ENCODE results near the gene STX4. TPM values are rescaled to one million over a fixed set of nuclear protein-coding genes. Genes with fewer than 3 reads are reported as not detected.
A peak's percentile ranks its signal among the peaks of the same experiment; 100 is the strongest.

STX4 gene
- polyA plus RNA-seq, 1 donor (not counting 4 experiments of a cell fraction or from before 2014, with no cell fraction given): 43.6 TPM

DNA sequence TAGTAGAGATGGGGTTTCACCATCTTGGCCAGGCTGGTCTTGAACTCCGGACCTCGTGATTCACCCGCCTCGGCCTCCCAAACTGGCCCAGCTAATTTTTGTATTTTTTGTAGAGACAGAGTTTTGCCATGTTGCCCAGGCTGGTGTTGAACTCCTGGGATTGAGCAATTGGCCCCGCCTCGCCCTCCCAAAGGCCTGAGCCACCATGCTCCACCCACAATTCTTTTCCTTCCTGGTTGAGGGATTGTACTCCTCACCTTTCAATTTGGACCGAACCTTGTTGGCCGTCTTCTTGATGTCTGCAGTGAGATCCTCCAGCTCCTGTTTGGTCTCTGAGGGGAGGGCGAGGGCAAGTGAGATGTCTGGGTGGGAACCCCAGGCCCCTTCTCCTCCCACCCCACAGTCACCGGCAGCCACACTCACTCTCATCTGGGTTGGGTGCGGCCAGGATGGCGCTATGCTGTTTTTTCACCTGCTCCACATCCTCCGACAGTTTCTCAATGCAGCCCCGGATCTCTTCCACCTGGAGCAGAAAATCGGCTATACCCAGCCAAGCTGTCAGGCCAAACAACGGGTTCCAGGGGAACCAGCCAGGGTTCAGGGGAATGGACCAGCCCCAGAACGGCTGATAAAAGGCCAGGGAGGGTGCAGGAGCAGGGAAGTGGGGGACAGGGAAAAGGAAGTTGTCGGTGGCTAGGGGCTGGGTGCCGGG lies 32.5 kb upstream of the STX4 start:
- Histone ChIP-seq H3K9me1 (ENCODE audit: control insufficient read depth, extremely low read depth, insufficient read depth, low read length) (peaks cover 3% of the 10 kb centered on the region), H3K4me2 (ENCODE audit: control insufficient read depth, extremely low read depth, insufficient read depth, low read depth, low read length) (peak overlapping the region; percentile 44), H3K4me1 (ENCODE audit: control insufficient read depth, extremely low read depth, insufficient read depth, low read length) (peaks cover 46% of the 10 kb centered on the region), H2AFZ (ENCODE audit: control insufficient read depth, low read length) (peak overlapping the region; percentile 70), H4K20me1 (ENCODE audit: control insufficient read depth, extremely low read depth, insufficient read depth, low read length) (no peaks in the 10 kb centered on the region), H3K36me3 (ENCODE audit: control insufficient read depth in 2 of 2, extremely low read depth in 1 of 2, insufficient read depth in 2 of 2, low read length in 2 of 2) (no peaks in the 10 kb centered on the region), H3K79me2 (ENCODE audit: control insufficient read depth, insufficient read depth, low read length) (no peaks in the 10 kb centered on the region), H3K9ac (ENCODE audit: control insufficient read depth, extremely low read depth, insufficient read depth, low read length) (no peak overlapping the region), H3K27ac (ENCODE audit: control insufficient read depth, insufficient read depth, low read length) (no peak overlapping the region), H3K27me3 (ENCODE audit: control insufficient read depth, extremely low read depth, insufficient read depth, low read length) (no peaks in the 10 kb centered on the region), H3K9me3 (ENCODE audit: control insufficient read depth, low read depth, low read length) (no peaks in the 10 kb centered on the region), H3K4me3 (ENCODE audit: control insufficient read depth in 2 of 3, extremely low read depth in 1 of 3, insufficient read depth in 2 of 3, low read depth in 1 of 3, low read length in 3 of 3) (peak overlapping the region in 1 of 3 experiments; percentile 17)
- FAIRE-seq (no peak), DNase-seq (ENCODE audit: low read depth, low spot score) (no peak)
- dilution Hi-C loops (cut with MboI; ENCODE audit: extremely low pct_ligation_motif_present, low sequenced_read_pairs): no loop called here
- no peak for TF ChIP-seq EZH2 (IDR thresholded peaks at IDR 0.05; ENCODE audit: low read length)
- TF ChIP-seq, protein P1, sequence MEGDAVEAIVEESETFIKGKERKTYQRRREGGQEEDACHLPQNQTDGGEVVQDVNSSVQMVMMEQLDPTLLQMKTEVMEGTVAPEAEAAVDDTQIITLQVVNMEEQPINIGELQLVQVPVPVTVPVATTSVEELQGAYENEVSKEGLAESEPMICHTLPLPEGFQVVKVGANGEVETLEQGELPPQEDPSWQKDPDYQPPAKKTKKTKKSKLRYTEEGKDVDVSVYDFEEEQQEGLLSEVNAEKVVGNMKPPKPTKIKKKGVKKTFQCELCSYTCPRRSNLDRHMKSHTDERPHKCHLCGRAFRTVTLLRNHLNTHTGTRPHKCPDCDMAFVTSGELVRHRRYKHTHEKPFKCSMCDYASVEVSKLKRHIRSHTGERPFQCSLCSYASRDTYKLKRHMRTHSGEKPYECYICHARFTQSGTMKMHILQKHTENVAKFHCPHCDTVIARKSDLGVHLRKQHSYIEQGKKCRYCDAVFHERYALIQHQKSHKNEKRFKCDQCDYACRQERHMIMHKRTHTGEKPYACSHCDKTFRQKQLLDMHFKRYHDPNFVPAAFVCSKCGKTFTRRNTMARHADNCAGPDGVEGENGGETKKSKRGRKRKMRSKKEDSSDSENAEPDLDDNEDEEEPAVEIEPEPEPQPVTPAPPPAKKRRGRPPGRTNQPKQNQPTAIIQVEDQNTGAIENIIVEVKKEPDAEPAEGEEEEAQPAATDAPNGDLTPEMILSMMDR (optimal IDR thresholded peaks at IDR 0.05 in 1 of 3, IDR thresholded peaks at IDR 0.05 in 1 of 3, conservative IDR thresholded peaks at IDR 0.05 in 1 of 3; ENCODE audit: extremely low read depth in 1 of 3, insufficient read depth in 2 of 3, low read length in 3 of 3): no peak

DNA sequence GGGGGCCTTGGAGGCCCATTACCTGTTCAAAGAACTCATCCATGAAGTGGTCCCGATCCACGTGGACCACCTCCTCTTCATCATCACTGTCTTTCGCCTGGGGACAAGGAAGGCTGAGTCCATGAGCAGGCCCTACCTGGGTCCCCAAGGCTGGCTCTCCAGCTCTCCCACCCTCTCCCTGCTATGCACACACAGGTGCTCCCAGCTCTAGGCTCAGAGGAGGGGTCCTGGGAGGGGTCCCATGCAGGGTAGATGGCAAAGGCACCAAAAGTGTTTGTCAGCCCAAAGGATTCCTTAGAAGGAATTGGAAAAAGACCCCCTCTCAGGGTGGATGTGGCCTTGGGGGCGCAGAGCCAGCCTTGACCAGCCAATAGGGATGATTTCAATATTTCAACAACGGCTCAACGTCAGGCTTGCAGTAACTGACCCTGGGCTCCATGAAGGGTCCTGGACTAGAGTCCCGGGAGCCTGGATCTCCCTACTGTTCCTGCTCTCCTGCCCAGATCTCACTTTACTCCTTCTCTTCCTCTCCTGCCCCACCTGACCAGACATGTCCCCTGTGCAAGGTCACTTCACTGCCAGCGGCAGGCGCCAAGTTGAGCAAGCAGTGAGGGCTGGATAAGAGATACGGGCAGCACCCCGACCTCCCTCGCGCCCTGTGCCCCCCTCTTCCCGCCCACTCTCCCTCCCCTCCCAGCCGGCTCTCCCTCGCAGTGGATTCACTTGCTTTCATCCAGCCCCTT lies 31.7 kb upstream of the STX4 start:
- dilution Hi-C loops (cut with MboI; ENCODE audit: extremely low pct_ligation_motif_present, low sequenced_read_pairs): no loop called here
- H3K4me3 ChIP-seq (ENCODE audit: control insufficient read depth in 2 of 3, extremely low read depth in 1 of 3, insufficient read depth in 2 of 3, low read depth in 1 of 3, low read length in 3 of 3): peak overlapping the region in 2 of 3 experiments; percentile 16 to 19
- peaks cover 41% of the 10 kb centered on the region for H3K4me1 ChIP-seq (ENCODE audit: control insufficient read depth, extremely low read depth, insufficient read depth, low read length)
- no peak for TF ChIP-seq EZH2 (IDR thresholded peaks at IDR 0.05; ENCODE audit: low read length)
- TF ChIP-seq, protein P1 (optimal IDR thresholded peaks at IDR 0.05 in 1 of 3, IDR thresholded peaks at IDR 0.05 in 1 of 3, conservative IDR thresholded peaks at IDR 0.05 in 1 of 3; ENCODE audit: extremely low read depth in 1 of 3, insufficient read depth in 2 of 3, low read length in 3 of 3): no peak
- peak overlapping the region; percentile 56 for H3K4me2 ChIP-seq (ENCODE audit: control insufficient read depth, extremely low read depth, insufficient read depth, low read depth, low read length)
- peaks cover 3% of the 10 kb centered on the region for H3K9me1 ChIP-seq (ENCODE audit: control insufficient read depth, extremely low read depth, insufficient read depth, low read length)
- no peaks in the 10 kb centered on the region for H3K9me3 ChIP-seq (ENCODE audit: control insufficient read depth, low read depth, low read length)
- no peaks in the 10 kb centered on the region for H3K79me2 ChIP-seq (ENCODE audit: control insufficient read depth, insufficient read depth, low read length)
- DNase-seq (ENCODE audit: low read depth, low spot score) (no peak), FAIRE-seq (no peak)
- H3K27ac ChIP-seq (ENCODE audit: control insufficient read depth, insufficient read depth, low read length): no peak overlapping the region
- H3K27me3 ChIP-seq (ENCODE audit: control insufficient read depth, extremely low read depth, insufficient read depth, low read length): no peaks in the 10 kb centered on the region
- H4K20me1 ChIP-seq (ENCODE audit: control insufficient read depth, extremely low read depth, insufficient read depth, low read length): no peaks in the 10 kb centered on the region
- H3K36me3 ChIP-seq (ENCODE audit: control insufficient read depth in 2 of 2, extremely low read depth in 1 of 2, insufficient read depth in 2 of 2, low read length in 2 of 2): no peaks in the 10 kb centered on the region
- H3K9ac ChIP-seq (ENCODE audit: control insufficient read depth, extremely low read depth, insufficient read depth, low read length): no peak overlapping the region
- H2AFZ ChIP-seq (ENCODE audit: control insufficient read depth, low read length): peak overlapping the region; percentile 44
